ENCODE data around the gene PFN1. TPM values are rescaled to one million over a fixed set of nuclear protein-coding genes. Genes with fewer than 3 reads are reported as not detected.

The PFN1 gene
- 1,000 to 10,000 TPM; 1,225 to 1,232 TPM for total RNA-seq

- Mint-ChIP-seq H3K4me3 (peak within 1 kb of the TSS; percentile 93 to 98), H3K4me1 (ENCODE audit: low read depth) (peaks cover 53% of the 10 kb centered on the region), H3K36me3 (ENCODE audit: insufficient read depth in 2 of 2) (peaks cover 22 to 36% of the 10 kb centered on the region in 2 donors), H3K9me3 (no peaks in the 10 kb centered on the region), H3K27me3 (ENCODE audit: low read depth) (no peaks in the 10 kb centered on the region), H3K27ac (peak within 1 kb of the TSS; percentile 93)
- peak; percentile 89 to 92 for DNase-seq
- peak; percentile 35 to 38 for ATAC-seq (replicated peaks in 1 of 2)
Observed at GRCh38 chr17:4948166-4948930, at the start of gene PFN1. Gene PFN1 (minus strand): TSS chr17:4948530. CDS start chr17:4948394, 136 bp downstream.

- Mint-ChIP-seq H3K36me3 (ENCODE audit: insufficient read depth in 2 of 2) (peaks cover 3 to 6% of the 10 kb centered on the region in 2 donors), H3K27ac (peak within 1 kb of the TSS; percentile 87), H3K27me3 (ENCODE audit: low read depth) (no peaks in the 10 kb centered on the region), H3K4me1 (ENCODE audit: low read depth) (peaks cover 35% of the 10 kb centered on the region), H3K4me3 (peak within 1 kb of the TSS; percentile 93 to 95), H3K9me3 (no peaks in the 10 kb centered on the region)
- DNase-seq (peak; percentile 94 to 95), ATAC-seq (replicated peaks in 1 of 2) (peak; percentile 93 to 94)
Observed at GRCh38 chr17:4997302-4998026, 49.1 kb upstream of the PFN1 start, which contains the start of the genes INCA1 and KIF1C. Gene INCA1 (minus strand): TSS chr17:4997522. CDS start chr17:4994437, 3,085 bp downstream. Gene KIF1C (plus strand): TSS chr17:4997950. CDS start chr17:5000247, 2,297 bp downstream.

- Mint-ChIP-seq H3K4me3 (no peak overlapping the region), H3K27ac (no peak overlapping the region)
Observed at GRCh38 chr17:4994081-4994595, 45.8 kb upstream of the PFN1 start.

GRCh38 chr17:4987767-4988567, 39.6 kb upstream of the PFN1 start:
- Mint-ChIP-seq H3K4me3 (peak overlapping the region; percentile 97 to 99), H3K4me1 (ENCODE audit: low read depth) (peaks cover 49% of the 10 kb centered on the region), H3K9me3 (no peaks in the 10 kb centered on the region), H3K27me3 (ENCODE audit: low read depth) (no peaks in the 10 kb centered on the region), H3K27ac (peak overlapping the region; percentile 98), H3K36me3 (ENCODE audit: insufficient read depth in 2 of 2) (peaks cover 3 to 4% of the 10 kb centered on the region in 2 donors)
- DNase-seq (peak in 1 of 2 donors; percentile 18), ATAC-seq (replicated peaks in 1 of 2) (no peak)

More at GRCh38 chr17:4994081-4994595, 45.8 kb upstream of the PFN1 start:
- DNase-seq: no peak
- Mint-ChIP-seq H3K36me3 (ENCODE audit: insufficient read depth in 2 of 2) (peaks cover 0 to 3% of the 10 kb centered on the region in 2 donors), H3K27me3 (ENCODE audit: low read depth) (no peaks in the 10 kb centered on the region), H3K9me3 (no peaks in the 10 kb centered on the region), H3K4me1 (ENCODE audit: low read depth) (peaks cover 41% of the 10 kb centered on the region)
- no peak for ATAC-seq (replicated peaks in 1 of 2)

- H3K36me3 Mint-ChIP-seq (ENCODE audit: insufficient read depth in 2 of 2): peaks cover 3 to 4% of the 10 kb centered on the region in 2 donors
- ATAC-seq (replicated peaks in 1 of 2) (peak; percentile 91 to 94), DNase-seq (peak; percentile 93 to 94)
- no peaks in the 10 kb centered on the region for H3K27me3 Mint-ChIP-seq (ENCODE audit: low read depth)
- peak within 1 kb of the TSS; percentile 97 to 99 for H3K4me3 Mint-ChIP-seq
- peak within 1 kb of the TSS; percentile 98 for H3K27ac Mint-ChIP-seq
- H3K4me1 Mint-ChIP-seq (ENCODE audit: low read depth): peaks cover 49% of the 10 kb centered on the region
- H3K9me3 Mint-ChIP-seq: no peaks in the 10 kb centered on the region
Observed at GRCh38 chr17:4986951-4987766, 38.8 kb upstream of the PFN1 start, which contains the start of gene CAMTA2. Gene CAMTA2 (minus strand): TSS chr17:4987675. CDS start chr17:4986222, 1,453 bp downstream.

GRCh38 chr17:4986403-4986802, 38.1 kb upstream of the PFN1 start:
- no peaks in the 10 kb centered on the region for H3K27me3 Mint-ChIP-seq (ENCODE audit: low read depth)
- H3K4me1 Mint-ChIP-seq (ENCODE audit: low read depth): peaks cover 44% of the 10 kb centered on the region
- peaks cover 1 to 3% of the 10 kb centered on the region in 2 donors for H3K36me3 Mint-ChIP-seq (ENCODE audit: insufficient read depth in 2 of 2)
- H3K4me3 Mint-ChIP-seq: peak overlapping the region; percentile 97 to 99
- no peaks in the 10 kb centered on the region for H3K9me3 Mint-ChIP-seq
- H3K27ac Mint-ChIP-seq: peak overlapping the region; percentile 71
- no peak for ATAC-seq (replicated peaks in 1 of 2)
- DNase-seq: peak in 1 of 2 donors; percentile 21

GRCh38 chr17:4982305-4982704, 34.0 kb upstream of the PFN1 start:
- Mint-ChIP-seq H3K9me3 (no peaks in the 10 kb centered on the region), H3K27ac (no peak overlapping the region), H3K27me3 (ENCODE audit: low read depth) (no peaks in the 10 kb centered on the region), H3K4me3 (no peak overlapping the region), H3K4me1 (ENCODE audit: low read depth) (peaks cover 29% of the 10 kb centered on the region), H3K36me3 (ENCODE audit: insufficient read depth in 2 of 2) (peaks cover 9 to 13% of the 10 kb centered on the region in 2 donors)
- ATAC-seq (replicated peaks in 1 of 2): no peak
- DNase-seq: no peak

- no peaks in the 10 kb centered on the region for H3K9me3 Mint-ChIP-seq
- H3K36me3 Mint-ChIP-seq (ENCODE audit: insufficient read depth in 2 of 2): peaks cover 9 to 14% of the 10 kb centered on the region in 2 donors
- H3K27me3 Mint-ChIP-seq (ENCODE audit: low read depth): no peaks in the 10 kb centered on the region
- H3K27ac Mint-ChIP-seq: peak overlapping the region; percentile 85
- ATAC-seq (replicated peaks in 1 of 2) (peak; percentile 83 to 87), DNase-seq (peak; percentile 55 to 68)
- H3K4me3 Mint-ChIP-seq: peak overlapping the region in 1 of 2 donors; percentile 8
- H3K4me1 Mint-ChIP-seq (ENCODE audit: low read depth): peaks cover 18% of the 10 kb centered on the region
Observed at GRCh38 chr17:4980644-4981216, 32.4 kb upstream of the PFN1 start.

- H3K4me1 Mint-ChIP-seq (ENCODE audit: low read depth): peaks cover 12% of the 10 kb centered on the region
- no peak overlapping the region for H3K27ac Mint-ChIP-seq
- ATAC-seq (replicated peaks in 1 of 2): no peak
- H3K4me3 Mint-ChIP-seq: no peak overlapping the region
- H3K9me3 Mint-ChIP-seq: no peaks in the 10 kb centered on the region
- no peaks in the 10 kb centered on the region for H3K27me3 Mint-ChIP-seq (ENCODE audit: low read depth)
- DNase-seq: no peak
- H3K36me3 Mint-ChIP-seq (ENCODE audit: insufficient read depth in 2 of 2): peaks cover 11 to 26% of the 10 kb centered on the region in 2 donors
Observed at GRCh38 chr17:4978726-4979125, 30.4 kb upstream of the PFN1 start.

GRCh38 chr17:4974115-4974670, 25.9 kb upstream of the PFN1 start:
- Mint-ChIP-seq H3K36me3 (ENCODE audit: insufficient read depth in 2 of 2) (peaks cover 13 to 40% of the 10 kb centered on the region in 2 donors), H3K4me3 (no peak overlapping the region), H3K9me3 (no peaks in the 10 kb centered on the region)

More at GRCh38 chr17:4974115-4974670, 25.9 kb upstream of the PFN1 start:
- no peaks in the 10 kb centered on the region for H3K27me3 Mint-ChIP-seq (ENCODE audit: low read depth)
- ATAC-seq (replicated peaks in 1 of 2): no peak
- peak overlapping the region; percentile 75 for H3K27ac Mint-ChIP-seq
- peaks cover 26% of the 10 kb centered on the region for H3K4me1 Mint-ChIP-seq (ENCODE audit: low read depth)
- no peak for DNase-seq
